Measurements from ENCODE around the gene NFYA. TPM values are rescaled to one million over a fixed set of nuclear protein-coding genes. Genes with fewer than 3 reads are reported as not detected.

The NFYA gene
- total RNA-seq, 3 donors from 2014 or later, result 28.6 to 33.4 (median 29.8) TPM

- intact Hi-C loops (cut with DNase I; ENCODE audit: low total_unique reads), result loop anchor here (10.0 kb wide), 1 partner anchor 1893 kb away; no protein-coding TSS in a partner anchor
- H3K4me3 ChIP-seq, result no peak overlapping the region
Observed at GRCh38 chr6:41037107-41037900, 35.5 kb upstream of the NFYA start.

GRCh38 chr6:41038205-41038604 lies 34.6 kb upstream of the NFYA start:
- H3K4me3 ChIP-seq, result no peak overlapping the region
- H3K27me3 ChIP-seq, result no peaks in the 10 kb centered on the region
- no peak for TF ChIP-seq CTCF (IDR thresholded peaks at IDR 0.05)
- no peak for TF ChIP-seq POLR2A (IDR thresholded peaks at IDR 0.05)
- no peaks in the 10 kb centered on the region for H3K9me3 ChIP-seq
- intact Hi-C loops (cut with DNase I; ENCODE audit: low total_unique reads), result loop anchor here (10.0 kb wide), 1 partner anchor 1893 kb away; no protein-coding TSS in a partner anchor
- no peaks in the 10 kb centered on the region for H3K4me1 ChIP-seq
- DNase-seq (ENCODE audit: low spot score in 2 of 2), result no peak
- H3K27ac ChIP-seq, result no peak overlapping the region
- H3K36me3 ChIP-seq, result no peaks in the 10 kb centered on the region

More at GRCh38 chr6:41037107-41037900, 35.5 kb upstream of the NFYA start:
- Histone ChIP-seq H3K9me3 (no peaks in the 10 kb centered on the region), H3K4me1 (no peaks in the 10 kb centered on the region), H3K36me3 (no peaks in the 10 kb centered on the region), H3K27ac (no peak overlapping the region), H3K27me3 (no peaks in the 10 kb centered on the region)
- DNase-seq (ENCODE audit: low spot score in 2 of 2), result no peak
- TF ChIP-seq CTCF (IDR thresholded peaks at IDR 0.05) (no peak), POLR2A (IDR thresholded peaks at IDR 0.05) (no peak), POLR2AphosphoS5 (IDR thresholded peaks at IDR 0.05) (no peak)

- Histone ChIP-seq H3K9me3 (no peaks in the 10 kb centered on the region), H3K4me3 (no peak within 1 kb of the TSS), H3K4me1 (no peaks in the 10 kb centered on the region), H3K36me3 (no peaks in the 10 kb centered on the region), H3K27me3 (no peaks in the 10 kb centered on the region), H3K27ac (no peak within 1 kb of the TSS)
- intact Hi-C loops (cut with DNase I; ENCODE audit: low total_unique reads), result loop anchor here (10.0 kb wide), 1 partner anchor 1895 kb away; no protein-coding TSS in a partner anchor
- TF ChIP-seq CTCF (IDR thresholded peaks at IDR 0.05) (peak in 2 of 3 donors; percentile 38 to 55), POLR2AphosphoS5 (IDR thresholded peaks at IDR 0.05) (no peak), POLR2A (IDR thresholded peaks at IDR 0.05) (no peak)
- no peak for DNase-seq (ENCODE audit: low spot score in 2 of 2)
Observed at GRCh38 chr6:41039060-41039998, 33.4 kb upstream of the NFYA start, which contains the start of gene UNC5CL. UNC5CL (minus strand) TSS chr6:41039221; CDS start chr6:41035074, 4,147 bp downstream.

GRCh38 chr6:41040101-41040939 lies 32.5 kb upstream of the NFYA start:
- no peaks in the 10 kb centered on the region for H3K27me3 ChIP-seq
- H3K9me3 ChIP-seq, result no peaks in the 10 kb centered on the region
- DNase-seq (ENCODE audit: low spot score in 2 of 2), result no peak
- no peaks in the 10 kb centered on the region for H3K4me1 ChIP-seq
- H3K36me3 ChIP-seq, result no peaks in the 10 kb centered on the region
- intact Hi-C loops (cut with DNase I; ENCODE audit: low total_unique reads), result no loop called here
- no peak overlapping the region for H3K4me3 ChIP-seq
- H3K27ac ChIP-seq, result peak overlapping the region in 1 of 2 donors; percentile 2
- TF ChIP-seq POLR2AphosphoS5 (IDR thresholded peaks at IDR 0.05), result no peak
- TF ChIP-seq POLR2A (IDR thresholded peaks at IDR 0.05), result no peak
- no peak for TF ChIP-seq CTCF (IDR thresholded peaks at IDR 0.05)
